GM12892 (cell line): ENCODE results near the gene TMC7.

Source experiments
- DNase-seq: peaks from one replicate; pipeline ENCODE4 v3.0.0; 2011; ENCODE audit not compliant: insufficient read length
- FAIRE-seq: peaks from 2 replicates; lab custom pipeline; 2011; peaks lifted over from hg19 to GRCh38; lab: Jason Lieb, UNC
- POLR2A ChIP-seq: IDR thresholded peaks from 2 replicates; pipeline ENCODE4 v1.6.1; 2011; ENCODE audit warnings: low read depth, low read length, control low read depth
- POLR2AphosphoS5 ChIP-seq: IDR thresholded peaks from 2 replicates; pipeline ENCODE4 v1.6.1; 2011; ENCODE audit warnings: low read depth, low read length, control low read depth
- TAF1 ChIP-seq: IDR thresholded peaks from 2 replicates; pipeline ENCODE4 v1.6.1; 2011; ENCODE audit warnings: low read depth, mild to moderate bottlenecking, control low read depth, low read length, borderline replicate concordance

The TMC7 gene

GRCh38 chr16:19088341-19088916 is 104.7 kb downstream of the TMC7 start:
- no peak for FAIRE-seq
- no peak for TF ChIP-seq TAF1
- no peak for TF ChIP-seq POLR2AphosphoS5
- no peak for TF ChIP-seq POLR2A

DNA sequence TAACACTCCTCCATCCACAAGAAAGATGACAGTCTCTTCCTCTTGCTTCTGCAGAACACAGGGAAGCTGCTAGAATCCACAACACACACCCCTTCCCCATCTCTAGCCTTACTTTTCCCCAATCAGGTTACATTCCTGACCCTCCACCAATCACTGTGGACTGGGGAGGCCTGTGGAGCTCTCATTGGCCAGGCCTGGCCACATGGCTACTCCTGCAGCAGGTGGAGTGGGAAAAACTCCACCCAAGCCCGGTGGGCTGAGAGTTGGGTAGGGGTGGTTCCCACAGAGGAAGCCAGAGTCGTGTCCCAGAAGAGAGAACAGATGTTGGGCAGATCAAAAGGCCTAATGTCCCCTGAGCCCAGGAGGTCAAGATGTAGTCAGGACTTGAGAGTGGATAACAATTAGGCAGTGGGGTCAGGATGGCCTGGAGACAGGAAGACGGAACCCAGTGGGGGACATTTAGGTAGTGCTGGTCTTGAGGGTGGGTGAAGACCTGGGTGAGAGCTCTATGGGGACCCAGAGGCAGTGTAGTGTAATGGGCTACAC is 105.7 kb downstream of the TMC7 start:
- DNase-seq (no peak), FAIRE-seq (no peak)
- TF ChIP-seq POLR2A (no peak), TAF1 (no peak), POLR2AphosphoS5 (no peak)

More at GRCh38 chr16:19088341-19088916, 104.7 kb downstream of the TMC7 start:
- DNase-seq: no peak

DNA sequence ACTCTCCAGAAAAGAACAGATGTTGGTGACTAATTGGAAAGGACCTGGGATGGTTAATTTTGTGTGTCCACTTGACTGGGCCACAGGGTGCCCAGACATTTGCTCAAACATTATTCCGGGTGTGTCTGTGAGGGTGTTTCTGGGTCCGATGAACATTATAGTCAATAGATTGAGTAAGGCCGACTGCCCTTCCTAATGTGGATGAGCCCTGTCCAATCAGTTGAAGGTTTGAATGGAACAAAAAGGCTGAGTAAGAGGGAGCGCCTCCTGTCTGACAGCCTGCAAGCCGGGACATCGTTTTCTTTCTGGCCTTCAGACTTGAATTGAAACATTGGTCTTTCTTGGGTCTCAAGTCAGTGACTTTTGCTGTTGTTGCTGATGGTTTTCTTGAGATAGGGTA is 107.2 kb downstream of the TMC7 start:
- DNase-seq: no peak
- TF ChIP-seq TAF1: no peak
- TF ChIP-seq POLR2A: no peak
- TF ChIP-seq POLR2AphosphoS5: no peak
- FAIRE-seq: no peak

- DNase-seq (no peak), FAIRE-seq (no peak)
- TF ChIP-seq POLR2A (no peak), POLR2AphosphoS5 (no peak), TAF1 (no peak)
These were observed 109.1 kb downstream of the TMC7 start for GRCh38 chr16:19092653-19093410.

- FAIRE-seq: no peak
- no peak for TF ChIP-seq POLR2AphosphoS5
- no peak for TF ChIP-seq TAF1
- no peak for TF ChIP-seq POLR2A
- DNase-seq: no peak
These were observed 110.2 kb downstream of the TMC7 start for GRCh38 chr16:19093631-19094541.

GRCh38 chr16:19094542-19095365 is 111.0 kb downstream of the TMC7 start:
- TF ChIP-seq TAF1 (no peak), POLR2AphosphoS5 (no peak), POLR2A (no peak)
- FAIRE-seq (no peak), DNase-seq (no peak)

- DNase-seq: no peak
- no peak for FAIRE-seq
- no peak for TF ChIP-seq POLR2A
- TF ChIP-seq POLR2AphosphoS5: no peak
- no peak for TF ChIP-seq TAF1
These were observed 111.9 kb downstream of the TMC7 start for GRCh38 chr16:19095654-19096053.

GRCh38 chr16:19098173-19098572 is 114.4 kb downstream of the TMC7 start:
- no peak for TF ChIP-seq POLR2A
- TF ChIP-seq TAF1: no peak
- TF ChIP-seq POLR2AphosphoS5: no peak
- DNase-seq: no peak
- no peak for FAIRE-seq

DNA sequence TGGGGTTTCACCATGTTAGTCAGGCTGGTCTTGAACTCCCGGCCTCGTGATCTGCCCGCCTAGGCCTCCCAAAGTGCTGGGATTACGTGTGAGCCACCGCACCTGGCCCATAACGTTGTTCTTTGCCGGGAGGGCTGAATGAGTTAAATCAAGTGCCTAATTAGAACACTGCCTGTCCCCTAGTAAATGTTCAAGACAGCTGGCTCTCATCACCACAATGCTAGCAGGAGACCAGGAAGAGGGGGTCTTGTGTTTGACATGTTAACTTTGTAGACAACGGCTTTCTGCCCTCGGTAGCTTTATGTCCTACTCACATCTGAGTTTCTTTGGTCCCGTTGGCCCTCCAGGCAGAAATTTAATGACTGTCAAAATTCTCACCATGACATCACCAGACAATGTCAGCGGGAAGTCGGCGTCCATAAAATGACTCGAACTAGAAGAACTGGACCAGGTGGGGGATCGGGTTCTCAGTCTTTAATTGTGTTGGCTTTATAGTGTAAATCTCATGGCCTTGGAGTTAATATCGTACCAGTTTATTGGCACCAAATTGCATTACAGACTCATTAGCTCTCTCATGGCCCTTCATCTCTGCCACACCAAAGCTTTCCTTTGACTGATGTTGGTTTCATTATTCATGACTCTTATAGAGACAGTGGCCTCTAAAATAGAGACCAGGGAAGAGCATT is 118.6 kb downstream of the TMC7 start:
- TF ChIP-seq POLR2A (no peak), TAF1 (no peak), POLR2AphosphoS5 (no peak)
- DNase-seq (no peak), FAIRE-seq (no peak)

DNA sequence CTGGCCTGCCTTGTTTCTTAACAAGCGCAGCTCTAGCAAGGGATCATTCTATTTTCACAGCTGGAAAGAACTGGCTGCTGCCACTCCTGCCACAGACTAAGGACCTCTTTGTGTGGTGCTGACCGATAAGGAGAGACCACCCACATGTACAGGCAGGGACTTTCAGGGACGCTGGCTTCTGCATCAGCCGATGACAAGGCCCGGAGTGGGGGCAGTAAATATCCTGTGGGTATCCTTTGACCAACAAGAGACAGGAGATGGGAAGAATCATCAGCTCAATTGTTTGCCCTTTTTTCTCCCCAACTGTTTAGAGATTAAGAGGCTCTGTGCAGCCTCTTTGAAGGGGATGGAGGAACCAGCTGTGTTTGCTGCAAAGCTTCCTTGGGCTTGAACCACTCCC is 120.9 kb downstream of the TMC7 start:
- TF ChIP-seq POLR2A: no peak
- no peak for TF ChIP-seq TAF1
- FAIRE-seq: no peak
- no peak for DNase-seq
